Measurements from ENCODE around the gene C16orf54. TPM values are rescaled to one million over a fixed set of nuclear protein-coding genes. Genes with fewer than 3 reads are reported as not detected.
"Not testable (repeated sequence)": the region's sequence is repeated elsewhere in the genome, so short reads cannot be mapped to it uniquely, and the experiment has no call there.

Gene C16orf54
- total RNA-seq, 2 donors from 2014 or later: 1.1 to 1.2 TPM

DNA sequence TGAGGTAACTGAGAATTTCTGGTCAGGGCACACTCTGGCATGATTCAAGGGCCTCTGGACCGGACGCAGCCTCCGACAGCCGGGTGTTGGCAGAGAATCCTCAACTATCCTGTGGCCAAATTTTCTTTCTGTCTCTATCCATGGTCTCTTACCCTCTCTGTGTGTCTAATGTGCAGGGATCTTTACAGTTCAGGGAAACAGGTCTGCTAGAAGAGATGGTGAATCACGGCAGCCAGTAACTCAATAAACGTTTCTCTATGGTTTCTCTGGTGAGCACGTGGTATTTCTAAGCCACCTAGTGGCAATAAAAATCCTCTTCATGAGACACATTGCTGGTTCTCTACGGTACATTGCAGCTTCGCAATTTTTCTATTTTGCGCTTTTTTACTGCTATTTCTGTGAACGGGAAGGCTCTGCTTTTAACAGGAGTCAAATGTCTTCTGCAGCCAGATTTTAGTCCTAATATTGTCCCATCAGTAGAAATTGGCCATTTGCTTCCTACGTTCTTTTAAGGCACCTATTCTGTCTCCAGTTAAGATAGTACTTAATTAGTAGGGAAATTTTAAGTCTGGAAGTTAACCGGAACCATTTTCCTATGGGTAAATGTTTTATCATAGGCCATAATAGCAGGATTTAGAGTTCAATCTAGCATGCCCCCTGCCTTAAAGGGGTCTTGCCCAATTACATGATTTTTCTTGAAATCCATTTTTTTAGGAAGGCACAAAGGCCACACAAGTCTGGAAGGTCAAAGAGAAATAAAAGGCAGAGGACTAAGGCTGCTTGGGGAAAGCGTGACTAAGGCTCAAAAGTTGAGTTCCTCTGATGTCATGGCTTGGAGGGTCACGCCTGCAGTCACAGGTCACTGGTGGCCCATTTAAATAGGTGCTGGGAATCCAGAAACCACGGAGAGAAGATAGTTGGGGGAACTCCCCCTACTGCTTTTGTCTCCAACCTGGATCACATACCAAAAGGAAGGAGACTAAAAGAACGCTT is 35.3 kb downstream of the C16orf54 start:
- intact Hi-C loops (cut with DNase I): no loop called here
- 55% methylated on average over 17 of the region's 17 CpGs for WGBS

DNA sequence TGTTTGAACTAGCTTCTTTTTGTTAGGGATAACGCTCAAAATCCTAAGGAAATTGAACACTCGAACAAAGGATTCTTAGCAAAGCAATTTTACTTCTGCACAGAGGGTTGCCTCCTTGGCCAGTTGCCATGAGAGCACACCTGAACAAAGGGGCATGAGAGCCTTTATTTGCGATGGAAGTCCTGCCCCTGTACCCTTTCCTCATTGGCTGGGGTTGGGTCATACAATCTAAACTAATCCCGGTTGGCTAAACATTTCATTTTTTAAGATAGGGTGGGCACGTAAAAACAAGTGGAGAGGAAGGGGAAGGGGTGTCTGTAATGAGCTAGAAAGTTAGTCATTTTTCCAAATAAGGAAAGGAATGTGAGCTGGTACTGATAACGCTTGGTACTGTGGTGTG is 36.1 kb downstream of the C16orf54 start:
- 59% methylated on average over 6 of the region's 6 CpGs for WGBS
- intact Hi-C loops (cut with DNase I); H3K9me3 ChIP-seq; H3K27ac ChIP-seq; H3K36me3 ChIP-seq; H3K4me1 ChIP-seq (replicated peaks); H3K27me3 ChIP-seq (replicated peaks; ENCODE audit: insufficient read depth); H3K4me3 ChIP-seq; DNase-seq (ENCODE audit: low spot score): not testable (repeated sequence)

More for the DNA sequence above, 35.3 kb downstream of the C16orf54 start:
- no peaks in the 10 kb centered on the region for H3K4me1 ChIP-seq (replicated peaks)
- no peak for DNase-seq (ENCODE audit: low spot score)
- H3K36me3 ChIP-seq: no peaks in the 10 kb centered on the region
- peak; percentile 47 for TF ChIP-seq POLR2AphosphoS5 (IDR thresholded peaks at IDR 0.05)
- TF ChIP-seq, protein P1, sequence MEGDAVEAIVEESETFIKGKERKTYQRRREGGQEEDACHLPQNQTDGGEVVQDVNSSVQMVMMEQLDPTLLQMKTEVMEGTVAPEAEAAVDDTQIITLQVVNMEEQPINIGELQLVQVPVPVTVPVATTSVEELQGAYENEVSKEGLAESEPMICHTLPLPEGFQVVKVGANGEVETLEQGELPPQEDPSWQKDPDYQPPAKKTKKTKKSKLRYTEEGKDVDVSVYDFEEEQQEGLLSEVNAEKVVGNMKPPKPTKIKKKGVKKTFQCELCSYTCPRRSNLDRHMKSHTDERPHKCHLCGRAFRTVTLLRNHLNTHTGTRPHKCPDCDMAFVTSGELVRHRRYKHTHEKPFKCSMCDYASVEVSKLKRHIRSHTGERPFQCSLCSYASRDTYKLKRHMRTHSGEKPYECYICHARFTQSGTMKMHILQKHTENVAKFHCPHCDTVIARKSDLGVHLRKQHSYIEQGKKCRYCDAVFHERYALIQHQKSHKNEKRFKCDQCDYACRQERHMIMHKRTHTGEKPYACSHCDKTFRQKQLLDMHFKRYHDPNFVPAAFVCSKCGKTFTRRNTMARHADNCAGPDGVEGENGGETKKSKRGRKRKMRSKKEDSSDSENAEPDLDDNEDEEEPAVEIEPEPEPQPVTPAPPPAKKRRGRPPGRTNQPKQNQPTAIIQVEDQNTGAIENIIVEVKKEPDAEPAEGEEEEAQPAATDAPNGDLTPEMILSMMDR (IDR thresholded peaks at IDR 0.05): peak in 3 of 4 experiments; percentile 48 to 61 (median 59)
- no peak for TF ChIP-seq POLR2A (IDR thresholded peaks at IDR 0.05)
- H3K9me3 ChIP-seq: no peaks in the 10 kb centered on the region
- no peak overlapping the region for H3K4me3 ChIP-seq
- no peaks in the 10 kb centered on the region for H3K27me3 ChIP-seq (replicated peaks; ENCODE audit: insufficient read depth)
- H3K27ac ChIP-seq: no peak overlapping the region

DNA sequence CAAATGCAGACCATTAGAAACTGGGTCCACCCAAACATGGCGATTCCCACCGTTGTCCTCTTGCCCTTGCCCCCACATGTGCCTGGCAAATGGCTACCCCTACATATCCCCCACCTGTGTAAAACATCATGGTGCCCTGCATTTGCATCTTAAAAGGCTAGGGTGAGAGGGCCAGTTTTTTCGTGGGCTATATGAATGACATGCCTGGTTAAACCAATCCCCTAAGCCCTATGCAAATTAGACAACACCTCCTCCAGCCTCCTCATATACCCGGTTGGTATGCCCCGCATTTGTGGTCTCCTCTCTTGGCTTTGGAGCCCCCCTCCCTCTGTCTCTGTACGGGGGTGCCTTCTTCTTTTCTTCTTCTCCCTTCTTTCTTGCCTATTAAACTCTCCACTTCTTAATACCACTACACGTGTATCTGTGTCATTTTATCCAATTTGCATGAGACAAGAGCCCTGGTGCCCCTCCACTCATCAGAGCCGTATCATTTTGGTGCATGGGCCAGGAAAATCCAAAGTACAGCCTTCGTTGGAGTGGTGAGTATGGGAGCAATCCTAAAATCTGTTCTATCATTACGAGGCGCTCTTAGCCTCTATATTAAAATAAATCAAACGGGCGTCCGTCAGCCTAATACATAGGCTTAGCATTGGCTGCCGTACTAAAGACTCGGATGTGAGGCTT is 36.7 kb downstream of the C16orf54 start:
- no peaks in the 10 kb centered on the region for H3K9me3 ChIP-seq
- 82% methylated on average over 16 of the region's 16 CpGs for WGBS
- no peaks in the 10 kb centered on the region for H3K36me3 ChIP-seq
- H3K27ac ChIP-seq: no peak overlapping the region
- no peaks in the 10 kb centered on the region for H3K4me1 ChIP-seq (replicated peaks)
- intact Hi-C loops (cut with DNase I): no loop called here
- H3K4me3 ChIP-seq: no peak overlapping the region
- DNase-seq (ENCODE audit: low spot score): no peak
- no peaks in the 10 kb centered on the region for H3K27me3 ChIP-seq (replicated peaks; ENCODE audit: insufficient read depth)
- TF ChIP-seq POLR2A (IDR thresholded peaks at IDR 0.05) (no peak), POLR2AphosphoS5 (IDR thresholded peaks at IDR 0.05) (no peak)
- TF ChIP-seq, protein P1 (IDR thresholded peaks at IDR 0.05): no peak

DNA sequence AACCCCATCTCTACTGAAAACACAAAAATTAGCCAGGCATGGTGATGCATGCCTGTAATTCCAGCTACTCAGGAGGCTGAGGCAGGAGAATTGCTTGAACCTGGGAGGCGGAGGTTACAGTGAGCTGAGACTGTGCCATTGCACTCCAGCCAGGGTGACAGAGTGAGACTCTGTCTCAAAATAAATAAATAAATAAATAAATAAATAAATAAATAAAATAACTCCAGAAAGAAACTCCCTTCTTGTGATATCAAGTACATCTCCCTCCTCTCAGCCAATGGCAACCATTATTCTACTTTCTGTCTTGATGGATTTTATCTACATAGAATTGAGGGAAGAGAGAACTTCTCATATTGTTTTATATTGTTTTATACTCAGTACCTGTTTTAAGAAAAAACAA is 38.6 kb downstream of the C16orf54 start:
- H3K27me3 ChIP-seq (replicated peaks; ENCODE audit: insufficient read depth); H3K9me3 ChIP-seq; H3K4me3 ChIP-seq; H3K27ac ChIP-seq; H3K36me3 ChIP-seq; H3K4me1 ChIP-seq (replicated peaks); intact Hi-C loops (cut with DNase I); DNase-seq (ENCODE audit: low spot score): not testable (repeated sequence)
- WGBS: 95% methylated on average over 1 of the region's 1 CpG

DNA sequence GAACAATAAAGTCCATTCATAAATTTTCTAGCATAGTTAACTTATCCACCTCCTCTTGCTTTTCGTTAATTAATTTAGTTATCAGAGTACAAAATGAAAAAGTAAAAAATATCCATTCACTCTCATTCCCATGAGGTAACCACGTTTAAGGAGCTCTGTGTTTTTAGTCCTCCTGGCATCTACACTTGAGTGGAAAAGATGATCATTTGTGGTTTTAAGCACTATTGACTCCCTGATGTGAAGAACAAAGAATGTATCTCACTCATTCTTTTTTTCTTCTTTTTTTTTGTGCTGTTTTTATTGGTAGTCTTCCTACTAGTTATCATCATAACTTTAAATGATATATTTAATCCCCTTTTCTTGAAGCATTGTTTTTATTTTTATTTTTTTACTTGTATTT is 40.8 kb downstream of the C16orf54 start:
- no peak for TF ChIP-seq POLR2AphosphoS5 (IDR thresholded peaks at IDR 0.05)
- TF ChIP-seq, protein P1 (IDR thresholded peaks at IDR 0.05): no peak
- no peak for DNase-seq (ENCODE audit: low spot score)
- Histone ChIP-seq H3K4me3 (no peak overlapping the region), H3K36me3 (no peaks in the 10 kb centered on the region), H3K27ac (no peak overlapping the region), H3K9me3 (no peaks in the 10 kb centered on the region), H3K4me1 (replicated peaks) (no peaks in the 10 kb centered on the region), H3K27me3 (replicated peaks; ENCODE audit: insufficient read depth) (no peaks in the 10 kb centered on the region)
- intact Hi-C loops (cut with DNase I): no loop called here
- WGBS: 62% methylated on average over 2 of the region's 2 CpGs
